Activated T-helper 1 cell treated with Interleukin-2 at 50 U/mL for 16 hours (primary cell): Measurements from ENCODE around the gene PCSK5.

ENCODE experiments used
- DNase-seq: peaks from one replicate; pipeline ENCODE4 v3.0.0-alpha.2; 2020; ENCODE audit warnings: low read depth

PCSK5 gene

DNA sequence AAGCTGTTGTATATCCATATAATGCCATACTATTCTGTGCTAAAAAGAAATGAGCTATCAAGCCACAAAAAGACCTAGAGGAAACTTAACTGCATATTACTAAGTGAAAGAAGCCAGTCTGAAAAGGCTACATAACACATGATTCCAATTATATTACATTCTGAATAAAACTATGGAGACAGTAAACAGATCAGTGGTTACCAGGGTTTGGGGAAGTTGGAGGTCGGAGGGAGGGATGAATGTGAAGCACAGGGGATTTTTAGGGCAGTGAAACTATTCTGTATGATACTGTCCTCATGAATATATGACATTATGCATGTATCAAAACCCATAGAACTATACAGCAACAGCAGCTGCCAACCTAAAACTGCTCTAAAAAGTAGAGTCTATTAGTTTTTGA lies 509.4 kb downstream of the PCSK5 start:
- DNase-seq: no peak

DNA sequence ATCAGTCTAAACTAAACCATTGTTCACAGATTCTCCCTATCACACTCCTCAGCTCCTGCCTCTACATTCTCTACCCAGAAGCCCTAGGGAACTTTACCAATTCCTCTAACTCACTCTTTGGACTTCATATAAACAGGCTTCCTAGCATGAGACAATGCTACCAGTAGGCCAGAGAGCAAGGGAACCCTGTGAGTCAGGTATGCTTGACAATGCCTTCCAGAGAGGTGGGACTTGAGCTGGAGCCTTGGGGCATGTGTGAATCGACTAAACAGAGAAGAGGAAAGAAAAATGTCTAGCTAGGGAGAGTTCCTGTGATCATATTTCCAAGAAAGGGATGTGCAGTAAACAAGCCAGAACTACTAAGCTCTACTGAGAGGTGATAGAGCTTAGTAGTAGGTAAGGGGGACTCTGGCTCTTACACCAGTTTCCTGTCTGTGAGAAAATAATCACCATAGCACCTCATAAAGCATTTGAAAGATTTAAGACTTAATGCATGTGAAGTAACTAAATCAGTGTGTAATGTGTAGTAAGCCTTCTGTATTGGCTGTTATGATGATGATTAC lies 510.1 kb downstream of the PCSK5 start:
- no peak for DNase-seq

DNA sequence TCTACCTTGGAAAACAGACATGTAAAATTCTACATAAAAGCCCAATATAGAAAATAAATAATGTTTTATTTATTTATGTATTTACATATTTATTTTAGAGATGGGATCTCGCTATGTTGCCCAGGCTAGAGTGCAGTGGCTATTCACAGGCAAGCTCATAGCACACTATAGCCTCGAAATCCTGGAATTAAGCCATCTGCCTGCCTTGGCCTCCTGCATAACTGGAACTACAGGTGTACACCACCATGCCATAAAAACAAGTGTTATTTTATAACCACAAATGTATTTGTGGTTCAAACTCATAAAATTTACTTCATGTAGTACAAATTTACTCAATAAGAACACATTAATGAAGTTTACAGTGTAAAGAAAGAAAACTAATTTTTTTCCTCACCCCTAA lies 510.7 kb downstream of the PCSK5 start:
- DNase-seq: no peak

DNA sequence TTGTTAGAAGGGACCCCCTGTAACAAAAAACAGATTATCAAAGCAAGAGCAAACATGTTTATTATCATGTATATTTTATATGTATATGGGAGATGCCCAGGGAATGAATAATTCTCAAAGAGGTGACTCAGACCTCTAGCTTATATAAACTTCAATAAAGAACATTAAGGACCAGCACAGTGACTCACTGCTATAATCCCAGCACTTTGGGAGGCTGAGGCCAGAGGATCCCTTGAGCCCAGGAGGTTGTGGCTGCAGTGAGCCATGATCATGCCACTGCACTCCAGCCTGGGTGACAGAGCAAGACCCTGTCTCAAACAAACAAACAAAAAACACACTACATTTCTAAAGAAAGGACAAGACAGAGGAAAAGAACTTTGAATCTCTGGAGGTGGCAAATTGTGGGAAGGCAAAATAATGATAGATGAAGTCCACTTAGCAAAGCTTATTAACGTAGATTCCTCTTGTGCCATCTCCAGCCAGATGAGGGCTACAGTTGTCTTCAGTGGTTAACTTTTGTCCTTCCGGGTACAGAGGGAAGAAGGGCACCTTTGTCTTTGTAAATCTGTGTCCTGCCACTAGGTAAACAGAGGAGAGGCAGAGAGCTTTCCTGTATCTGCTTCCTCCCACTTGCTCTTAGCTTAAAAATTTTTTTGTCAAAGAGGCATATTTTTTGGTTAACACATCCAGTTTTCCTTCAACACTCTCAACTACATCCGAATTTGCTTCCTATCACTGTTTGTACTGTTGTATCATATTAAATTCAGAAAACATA lies 511.3 kb downstream of the PCSK5 start:
- DNase-seq: no peak

DNA sequence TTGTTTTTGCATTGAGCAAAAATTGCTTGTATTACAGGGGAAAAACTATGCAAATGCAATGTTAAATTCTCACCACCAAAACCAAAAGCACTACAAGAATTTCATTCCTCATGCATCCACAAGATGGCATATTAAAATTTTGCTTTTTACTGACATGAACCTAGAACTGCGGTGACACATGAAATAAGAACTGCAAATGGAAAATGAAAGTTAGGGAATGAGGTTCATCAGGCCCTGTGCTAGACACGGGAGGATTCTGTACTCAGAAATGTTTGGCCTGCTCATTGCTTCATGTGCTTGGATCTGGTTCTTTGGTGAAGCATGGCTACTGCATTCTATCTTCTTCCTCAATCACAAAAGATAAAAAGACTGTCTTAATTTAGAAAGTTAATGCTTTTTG lies 512.9 kb downstream of the PCSK5 start:
- no peak for DNase-seq

DNA sequence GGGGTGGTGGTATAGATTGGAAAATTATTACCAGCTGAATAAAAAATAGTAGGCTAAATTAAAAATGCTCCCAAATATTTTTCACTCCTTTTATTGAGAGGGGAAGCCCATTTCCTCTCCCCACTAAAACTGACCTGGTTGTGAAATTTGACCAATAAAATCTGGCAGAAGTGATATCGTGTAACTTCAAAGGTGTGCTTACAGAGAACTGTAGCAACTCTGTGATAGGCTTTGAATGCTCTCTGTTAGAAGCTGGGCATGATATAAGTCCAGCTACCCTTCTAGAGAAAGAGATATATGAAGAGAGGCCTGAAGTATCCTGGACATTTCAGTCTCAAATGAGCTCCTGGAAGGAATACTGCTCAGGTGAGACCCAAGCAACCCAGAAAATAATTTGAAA lies 513.9 kb downstream of the PCSK5 start:
- DNase-seq: no peak

DNA sequence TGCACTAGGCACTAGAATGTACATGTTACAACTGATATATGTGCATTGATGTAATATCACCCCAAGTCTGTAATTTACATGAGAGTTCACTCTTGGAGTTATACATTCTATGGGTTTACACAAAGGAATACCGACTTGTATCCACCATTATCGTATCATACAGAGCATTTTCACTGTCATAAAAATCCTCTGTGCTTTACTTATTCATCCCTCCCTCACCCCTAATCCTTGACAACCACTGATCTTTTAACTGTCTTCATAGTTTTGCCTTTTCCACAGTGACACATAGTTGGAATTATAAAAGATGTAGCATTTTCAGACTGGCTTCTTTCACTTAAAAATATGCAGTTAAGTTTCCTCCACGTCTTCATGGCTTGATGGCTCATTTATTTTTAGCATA lies 514.9 kb downstream of the PCSK5 start:
- DNase-seq: no peak

DNA sequence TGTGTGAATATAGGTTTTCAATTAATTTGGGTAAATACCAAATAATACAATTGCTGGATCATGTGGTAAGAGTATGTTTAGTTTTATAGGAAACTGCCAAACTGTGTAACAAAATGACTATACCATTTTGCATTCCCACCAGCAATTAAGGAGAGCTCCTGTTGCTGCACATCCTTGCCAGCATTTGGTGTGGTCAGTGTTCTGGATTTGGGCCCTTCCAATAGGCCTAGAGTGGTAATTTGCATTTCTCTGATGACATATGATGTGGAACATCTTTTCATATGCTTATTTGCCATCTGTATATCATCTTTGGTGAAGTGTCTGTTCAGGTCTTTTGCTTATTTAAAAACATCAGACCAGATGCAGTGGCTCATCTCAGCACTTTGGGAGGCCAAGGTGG lies 515.4 kb downstream of the PCSK5 start:
- no peak for DNase-seq
